Placental epithelial cell (primary cell): ENCODE measurements around the gene IST1. TPM values are rescaled to one million over a fixed set of nuclear protein-coding genes. Genes with fewer than 3 reads are reported as not detected.

Experiments used
- total RNA-seq: library from RNA; depleted of rRNA; stranded (reverse); fragments of >200 nt; gene quantifications from 2 replicates; pipeline ENCODE4 v1.2.3, GENCODE V29; 2012

Gene IST1
- 194 and 208 TPM in 2 replicates for total RNA-seq

GRCh38 chr16:71894921-71895678 is at the start of gene IST1:
TSS of gene IST1 (plus strand) at chr16:71895531. CDS start at chr16:71915641, 20,110 bp downstream.

GRCh38 chr16:71845639-71846430 is 49.5 kb upstream of the IST1 start, which contains the start of gene ATXN1L:
TSS of gene ATXN1L (plus strand) at chr16:71845976. CDS start at chr16:71849741, 3,765 bp downstream.

GRCh38 chr16:71883849-71884638 is 11.3 kb upstream of the IST1 start, which contains the start of gene ZNF821:
TSS of gene ZNF821 (minus strand) at chr16:71884182. CDS start at chr16:71879946, 4,236 bp downstream.

Other genes starting within 250 kb of the IST1 start
- gene PHLPP2, start 170.8 kb upstream of the IST1 start, total RNA-seq: 3.5 and 5.6 TPM in 2 replicates
- 95.4 and 139 TPM in 2 replicates for gene AP1G1, start 86.7 kb upstream of the IST1 start, total RNA-seq
- 14.1 and 17.4 TPM in 2 replicates for gene ATXN1L, start 49.6 kb upstream of the IST1 start, total RNA-seq
- gene ZNF821, start 11.3 kb upstream of the IST1 start, total RNA-seq: 7.4 and 12.2 TPM in 2 replicates
- gene PKD1L3, start 104.9 kb downstream of the IST1 start, total RNA-seq: under 0.01 TPM in 1 of 2 replicates, not detected in the other
- 0.79 and 3.7 TPM in 2 replicates for gene DHODH, start 113.2 kb downstream of the IST1 start, total RNA-seq
- not detected in 2 replicates for gene HP, start 159.0 kb downstream of the IST1 start, total RNA-seq
- gene HPR, start 167.7 kb downstream of the IST1 start, total RNA-seq: not detected in 2 replicates
- 5.2 and 9.8 TPM in 2 replicates for gene TXNL4B, start 198.1 kb downstream of the IST1 start, total RNA-seq
- 36.7 and 49.9 TPM in 2 replicates for gene DHX38, start 198.3 kb downstream of the IST1 start, total RNA-seq